GM19452 (cell line): ENCODE measurements around the gene IGFL2.
"Not testable (repeated sequence)": the region's sequence is repeated elsewhere in the genome, so short reads cannot be mapped to it uniquely, and the experiment has no call there.

Source experiments
- ATAC-seq: cut with Tn5 transposase; IDR thresholded peaks from one replicate; pipeline ENCODE4 v1.9.1; 2021; ENCODE audit not compliant: unreplicated experiment

Gene IGFL2

GRCh38 chr19:46141421-46141820 lies 6.6 kb upstream of the IGFL2 start:
- ATAC-seq: no peak

DNA sequence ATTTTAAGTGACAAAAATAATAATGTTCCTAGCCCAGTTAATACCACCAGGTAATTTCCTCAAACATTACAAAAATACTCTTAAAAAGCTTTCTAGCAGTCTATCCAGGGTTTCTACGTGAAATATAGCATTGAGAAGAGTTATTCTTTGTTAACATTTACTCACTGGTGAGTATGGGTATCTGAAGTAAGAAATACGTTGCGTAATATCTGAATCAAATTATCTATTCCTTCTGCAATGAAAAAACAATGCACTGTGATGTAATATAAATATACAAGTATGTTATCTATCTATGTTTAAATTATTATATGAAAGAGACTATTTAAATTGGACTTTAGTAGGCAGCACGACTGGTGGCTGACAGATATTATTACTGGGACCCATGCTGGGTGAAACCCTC lies 5.7 kb upstream of the IGFL2 start:
- ATAC-seq: no peak

DNA sequence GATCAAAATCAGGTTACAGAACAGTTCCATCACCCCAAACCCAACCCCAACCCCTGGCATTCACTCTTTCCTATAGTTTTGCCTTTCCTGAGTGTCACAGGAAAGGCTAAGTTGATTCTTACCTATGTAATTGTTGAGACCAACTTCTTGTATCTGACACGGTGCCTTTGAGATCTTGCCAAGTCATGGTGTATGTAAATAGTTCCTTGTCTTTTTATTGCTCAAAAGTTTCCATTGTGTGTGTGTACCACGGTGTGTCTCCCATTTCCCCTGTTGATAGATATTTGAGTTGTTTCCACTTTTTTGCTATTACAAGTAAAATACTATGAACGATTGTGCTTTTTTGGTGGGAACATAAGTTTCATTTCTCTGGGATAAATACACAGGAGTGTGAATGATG lies 3.3 kb upstream of the IGFL2 start:
- ATAC-seq: no peak

- no peak for ATAC-seq
Measured at GRCh38 chr19:46147166-46147740, 785 bp upstream of the IGFL2 start.

- no peak for ATAC-seq
Measured at GRCh38 chr19:46150606-46151005, 2.6 kb downstream of the IGFL2 start.

- no peak for ATAC-seq
Measured at GRCh38 chr19:46155237-46155636, 7.2 kb downstream of the IGFL2 start.

GRCh38 chr19:46159418-46160232 lies 11.6 kb downstream of the IGFL2 start:
- ATAC-seq: no peak

GRCh38 chr19:46160233-46160775 lies 12.3 kb downstream of the IGFL2 start:
- no peak for ATAC-seq

DNA sequence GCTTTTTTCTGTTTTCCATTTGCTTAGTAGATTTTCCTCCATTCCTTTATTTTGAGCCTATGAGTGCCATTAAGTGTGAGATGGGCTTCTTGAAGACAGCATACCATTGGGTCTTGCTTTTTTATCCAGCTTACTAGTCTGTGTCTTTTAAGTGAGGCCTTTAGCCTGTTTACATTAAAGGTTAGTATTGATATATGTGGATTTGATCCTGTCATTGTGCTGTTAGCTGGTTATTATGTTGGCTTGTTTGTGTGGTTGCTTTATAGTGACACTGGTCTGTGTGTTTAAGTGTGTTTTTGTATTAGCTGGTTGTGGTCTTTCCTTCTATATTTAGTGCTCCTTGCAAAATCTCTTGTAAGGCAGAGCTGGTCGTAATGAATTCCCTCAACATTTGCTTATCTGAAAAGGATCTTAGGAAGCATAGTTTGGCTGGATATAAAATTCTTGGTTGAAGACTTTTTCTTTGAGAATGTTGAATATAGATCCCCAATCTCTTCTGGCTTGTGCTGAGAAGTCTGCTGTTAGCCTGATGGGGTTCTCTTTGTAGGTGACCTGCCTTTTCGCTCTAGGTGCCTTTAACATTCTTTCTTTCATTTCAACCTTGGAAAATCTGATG lies 13.7 kb downstream of the IGFL2 start:
- not testable (repeated sequence) for ATAC-seq

- no peak for ATAC-seq
Measured at GRCh38 chr19:46162731-46163130, 14.7 kb downstream of the IGFL2 start.

DNA sequence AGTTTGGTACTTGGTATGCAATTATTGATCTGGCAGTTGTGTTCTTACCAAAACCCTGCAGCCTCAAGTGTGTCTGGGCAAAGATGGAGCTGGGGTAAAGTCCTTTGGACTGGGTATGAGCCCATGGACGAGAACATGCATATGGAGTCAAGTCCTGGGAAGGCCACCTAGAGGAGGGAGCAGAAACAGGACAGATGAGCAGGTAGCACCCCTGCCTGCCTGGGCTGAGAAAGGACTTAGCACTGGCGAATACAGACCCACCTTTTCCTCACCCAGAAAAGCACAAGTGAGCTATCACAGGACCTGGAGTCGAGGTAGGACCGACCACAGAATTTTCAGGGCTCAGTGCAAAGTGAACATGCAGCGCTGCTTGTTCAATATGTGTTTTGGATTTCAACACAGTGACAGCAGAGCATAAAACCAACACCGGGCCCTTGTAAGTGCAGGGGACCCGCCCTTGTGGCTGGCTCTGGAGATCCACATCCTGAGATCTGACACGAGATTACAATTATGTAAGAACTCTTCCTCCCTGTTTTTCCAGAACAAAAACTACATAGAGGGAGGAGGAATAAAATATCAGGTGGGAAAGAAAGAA lies 25.9 kb downstream of the IGFL2 start:
- ATAC-seq: no peak

GRCh38 chr19:46176116-46176860 lies 28.2 kb downstream of the IGFL2 start:
- no peak for ATAC-seq

DNA sequence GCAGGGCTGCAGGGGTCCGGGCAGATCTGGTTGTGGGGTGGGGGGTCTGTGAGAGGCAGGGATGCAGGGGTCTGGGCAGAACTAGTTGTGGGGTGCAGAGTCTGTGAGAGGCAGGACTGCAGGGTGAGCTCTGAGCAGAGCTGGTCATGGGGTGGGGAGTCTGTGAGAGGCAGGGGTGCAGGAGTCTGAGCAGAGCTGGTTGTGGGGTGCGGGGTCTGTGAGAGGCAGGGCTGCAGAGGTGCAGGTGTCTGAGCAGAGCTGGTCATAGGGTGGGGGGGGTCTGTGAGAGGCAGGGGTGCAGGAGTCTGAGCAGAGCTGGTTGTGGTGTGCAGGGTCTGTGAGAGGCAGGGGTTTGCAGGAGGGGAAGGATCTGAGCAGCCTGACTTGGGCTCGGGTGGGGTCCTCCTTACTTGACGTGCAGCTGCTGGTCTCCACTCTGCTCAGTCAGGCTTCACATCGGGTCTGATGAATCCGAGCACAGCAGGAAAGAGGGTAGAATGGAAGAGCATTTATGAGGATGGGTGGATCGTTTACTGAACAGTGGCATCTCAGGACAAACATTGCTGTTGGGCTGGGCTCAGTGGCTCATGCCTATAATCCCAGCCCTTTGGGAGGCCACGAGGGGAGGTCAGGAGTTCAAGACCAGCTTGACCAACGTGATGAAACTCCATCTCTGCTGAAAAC lies 31.2 kb downstream of the IGFL2 start:
- ATAC-seq: no peak

DNA sequence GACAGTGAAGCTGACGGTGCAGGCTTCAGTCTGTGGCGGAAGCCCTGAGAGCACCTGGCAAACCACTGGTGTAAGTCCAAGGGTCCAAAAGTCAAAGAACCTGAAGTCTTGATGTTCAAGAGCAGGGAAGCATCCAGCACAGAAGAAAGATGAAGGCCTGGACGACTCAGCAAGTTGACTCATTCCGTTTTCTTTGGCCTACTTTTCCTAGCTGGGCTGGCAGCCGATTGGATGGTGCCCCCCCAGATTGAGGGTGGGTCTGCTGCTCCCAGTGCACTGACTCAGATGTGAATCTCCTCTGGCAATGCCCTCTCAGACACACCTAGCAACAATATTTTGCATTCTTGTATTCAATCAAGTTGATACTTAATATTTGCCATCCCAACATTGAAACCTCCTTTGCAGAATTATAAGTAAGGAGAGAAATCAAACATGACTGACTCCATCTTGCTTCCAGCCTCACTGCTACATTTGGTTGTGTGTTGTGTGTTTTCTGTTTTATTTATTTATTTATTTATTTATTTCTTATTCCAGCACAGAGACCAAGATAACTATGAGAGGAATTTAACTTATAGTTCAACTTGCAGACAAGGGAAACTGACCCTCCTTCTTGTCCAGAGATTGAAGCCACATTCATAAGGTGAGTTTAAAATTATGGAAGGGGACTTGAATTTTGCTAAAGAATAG lies 32.8 kb downstream of the IGFL2 start:
- ATAC-seq: no peak

DNA sequence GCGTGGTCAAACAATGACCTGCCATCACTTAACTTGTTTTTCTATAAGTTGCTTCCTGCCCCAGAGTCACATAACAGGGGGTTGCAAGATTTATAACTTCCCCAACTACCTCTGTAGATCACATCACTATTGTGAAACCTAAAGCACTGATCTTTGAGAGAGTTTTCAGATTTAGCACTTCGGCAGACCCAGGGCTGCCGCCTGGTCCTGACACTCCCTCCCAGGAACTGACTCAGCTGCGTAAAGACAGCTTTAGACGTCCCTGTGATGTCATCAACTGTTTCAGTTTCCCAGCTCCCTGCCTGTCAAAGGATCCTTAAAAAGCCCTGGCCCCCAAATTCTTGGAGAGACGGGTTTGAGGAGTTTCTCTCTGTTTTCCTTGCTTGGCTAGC lies 33.3 kb downstream of the IGFL2 start:
- no peak for ATAC-seq

DNA sequence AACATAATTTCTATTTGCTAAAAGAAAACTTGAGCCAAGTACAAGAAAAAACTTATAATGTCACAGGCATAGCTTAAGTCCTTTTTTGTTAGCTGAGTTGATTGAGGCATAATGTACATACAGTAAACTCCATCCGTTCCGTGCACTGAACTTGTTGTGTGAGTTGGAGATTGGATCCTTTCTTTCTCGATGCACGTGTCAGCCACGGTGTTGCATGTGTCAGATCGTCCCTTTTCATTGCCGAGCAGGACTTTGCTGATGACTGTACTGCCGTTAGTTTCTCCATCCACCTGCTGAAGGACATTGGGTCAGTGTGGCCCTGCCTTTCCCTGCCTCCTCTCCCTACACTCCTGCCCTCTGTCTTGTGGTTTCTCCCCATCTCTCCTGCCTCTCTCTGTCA lies 34.4 kb downstream of the IGFL2 start:
- no peak for ATAC-seq

DNA sequence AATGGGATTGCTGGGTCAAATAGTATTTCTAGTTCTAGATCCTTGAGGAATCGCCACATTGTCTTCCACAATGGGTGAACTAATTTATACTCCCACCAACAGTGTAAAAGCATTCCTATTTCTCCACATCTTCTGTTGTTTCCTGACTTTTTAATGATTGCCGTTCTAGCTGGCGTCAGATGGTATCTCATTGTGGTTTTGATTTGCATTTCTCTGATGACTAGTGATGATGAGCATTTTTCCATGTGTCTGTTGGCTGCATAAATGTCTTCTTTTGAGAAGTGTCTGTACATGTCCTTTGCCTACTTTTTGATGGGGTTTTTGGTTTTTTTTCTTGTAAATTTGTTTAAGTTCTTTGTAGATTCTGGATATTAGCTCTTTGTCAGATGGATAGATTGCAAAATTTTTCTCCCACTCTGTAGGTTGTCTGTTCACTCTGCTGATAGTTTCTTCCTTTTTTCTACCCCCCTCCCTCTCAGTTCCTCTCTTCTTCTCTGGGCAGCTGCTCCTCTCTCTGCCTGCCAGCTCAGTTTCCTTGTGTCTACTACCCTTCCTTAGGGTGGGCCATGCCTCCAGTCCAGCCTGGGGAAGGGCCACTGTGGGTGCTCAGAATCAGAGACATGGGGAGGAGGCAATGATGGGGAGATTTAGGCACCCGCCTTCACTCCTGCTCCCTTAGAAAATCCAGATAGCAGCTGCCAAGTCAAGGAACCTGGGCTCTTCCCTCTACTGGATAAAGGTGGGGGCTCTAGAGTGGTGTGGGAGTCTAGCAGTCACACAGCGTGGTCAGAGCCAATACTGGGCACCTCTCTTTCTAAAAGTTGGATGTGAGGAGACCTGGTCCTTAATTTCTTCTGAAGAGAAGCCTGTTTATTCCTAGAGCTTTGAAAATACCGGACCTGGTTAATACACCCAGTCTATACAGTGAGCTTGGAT lies 37.0 kb downstream of the IGFL2 start:
- not testable (repeated sequence) for ATAC-seq

DNA sequence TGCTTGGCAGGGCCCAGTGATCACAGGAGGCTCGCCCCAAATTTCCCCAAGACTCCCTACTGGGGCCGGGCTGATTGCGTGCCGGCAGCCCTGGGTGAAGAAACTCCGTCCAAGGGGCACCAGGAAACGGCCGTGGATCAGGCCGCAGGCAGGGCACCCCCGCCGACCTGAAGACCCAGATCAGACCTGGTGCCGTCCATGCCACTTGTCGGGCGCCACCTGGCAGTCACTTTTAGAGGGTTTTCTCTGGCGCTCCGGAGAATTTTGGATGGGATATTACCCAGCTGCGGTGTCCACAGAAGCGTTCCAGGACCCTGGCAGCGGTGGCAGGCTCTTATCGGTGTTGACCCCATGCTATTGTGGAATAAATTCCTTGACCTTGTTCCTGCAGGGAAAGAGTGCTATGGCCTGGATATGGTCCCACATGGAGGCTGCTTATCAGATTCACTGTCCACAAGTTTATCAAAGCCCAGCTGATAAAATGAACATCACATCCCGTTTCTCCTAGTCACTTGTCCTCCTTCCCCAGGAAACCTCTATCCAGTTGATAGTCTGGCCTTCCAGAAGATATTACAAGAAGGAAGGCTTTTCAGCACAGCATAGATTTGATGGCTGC lies 38.2 kb downstream of the IGFL2 start:
- ATAC-seq: no peak
